K562 (cell line): ENCODE results near the gene GABRQ. TPM values are rescaled to one million over a fixed set of nuclear protein-coding genes. Genes with fewer than 3 reads are reported as not detected.

Source experiments
- ATAC-seq: fragments of 200-7000 bp; cut with Tn5 transposase; 3 replicates; pipeline ENCODE4 v1.9.1; 2020; ENCODE audit warnings: moderate library complexity
- BruUV-seq: library from RNA; stranded (reverse); fragments of 400-500 nt; replicated peaks from 2 replicates; lab custom pipeline; 2021; lab: Mats Ljungman, UMichigan
- CTCF ChIA-PET: fragments of 300-600 bp; formaldehyde crosslinking; extraction: SDS; loops from one replicate; lab custom pipeline; 2021; ENCODE audit warnings: low intra/inter-chr PET ratio; lab: Yijun Ruan, JAX
- POLR2A ChIA-PET: fragments of 300-600, 350-650 bp; sonication (Branson Sonifier 250); formaldehyde crosslinking; extraction: SDS; loops from one replicate; lab custom pipeline; 2021; ENCODE audit warnings: antibody characterized with exemption, inconsistent platforms; lab: Yijun Ruan, JAX
- DNase-seq, 4 experiments: peaks; one replicate each; pipeline versions ENCODE4 v3.0.0 to v3.0.0-alpha.2; 2011 to 2018; ENCODE audit warnings: low spot score in 3 of 4, mixed read lengths in 3 of 4; ENCODE audit errors: extremely low read depth in 1 of 4
- FAIRE-seq: peaks from 2 replicates; lab custom pipeline; 2011; peaks lifted over from hg19 to GRCh38; lab: Jason Lieb, UNC
- H2AFZ ChIP-seq: 2 replicates; pipeline ENCODE4 v1.6.0; 2011; ENCODE audit warnings: low read depth, low read length, control low read depth, inconsistent platforms
- H3K27ac ChIP-seq: fragments of 200-600 bp; 3 replicates; pipeline ENCODE4 v1.8.0; 2011; ENCODE audit warnings: low read depth, mild to moderate bottlenecking, control low read depth, inconsistent platforms, low read length, moderate library complexity, mixed read lengths; ENCODE audit errors: extremely low read depth
- H3K27me3 ChIP-seq, 2 experiments: fragments of 300-600 bp in 1 of 2; 2 replicates in 1 of 2; 3 replicates in 1 of 2; pipeline versions ENCODE4 v1.6.0 to v1.8.0; 2011; ENCODE audit warnings: inconsistent platforms in 2 of 2, low read length in 2 of 2, mild to moderate bottlenecking in 1 of 2, mixed read lengths in 1 of 2, moderate library complexity in 1 of 2; ENCODE audit not compliant: control insufficient read depth in 2 of 2, insufficient read depth in 2 of 2
- H3K36me3 ChIP-seq: fragments of 300-600 bp; 3 replicates; pipeline ENCODE4 v1.8.0; 2011; ENCODE audit warnings: mild to moderate bottlenecking, low read length, inconsistent platforms; ENCODE audit not compliant: control insufficient read depth, insufficient read depth
- H3K4me1 ChIP-seq, 2 experiments: fragments of 200-600 bp in 1 of 2; replicated peaks in 1 of 2; 2 replicates in 1 of 2; 3 replicates in 1 of 2; pipeline versions ENCODE4 v1.5.1 to v1.8.0; 2011; ENCODE audit warnings: inconsistent platforms in 2 of 2, low read length in 2 of 2, mild to moderate bottlenecking in 1 of 2, mixed read lengths in 1 of 2, moderate library complexity in 1 of 2; ENCODE audit not compliant: control insufficient read depth in 2 of 2, insufficient read depth in 2 of 2
- H3K4me2 ChIP-seq: 2 replicates; pipeline ENCODE4 v1.6.1; 2011; ENCODE audit warnings: low read length, control low read depth, inconsistent platforms, mixed read lengths; ENCODE audit not compliant: insufficient read depth
- H3K4me3 ChIP-seq: fragments of 200-600 bp; sonication (generic), shearing (Covaris generic); 2 replicates; pipeline ENCODE4 v1.5.1; 2016; ENCODE audit warnings: control low read depth, inconsistent platforms
- H3K79me2 ChIP-seq: fragments of 200-600 bp; 3 replicates; pipeline ENCODE4 v1.8.0; 2011; ENCODE audit warnings: low read length, inconsistent platforms; ENCODE audit not compliant: control insufficient read depth, insufficient read depth
- H3K9ac ChIP-seq, 2 experiments: 2 replicates each; pipeline versions ENCODE4 v1.6.0 to v1.6.1; 2011; ENCODE audit warnings: low read depth in 2 of 2, low read length in 2 of 2, control low read depth in 1 of 2, inconsistent platforms in 1 of 2, mild to moderate bottlenecking in 1 of 2, mixed read lengths in 1 of 2; ENCODE audit not compliant: insufficient read depth in 1 of 2
- H3K9me1 ChIP-seq: one replicate; pipeline ENCODE4 v1.6.0; 2011; ENCODE audit warnings: inconsistent platforms, mild to moderate bottlenecking, low read length, moderate library complexity; ENCODE audit not compliant: control insufficient read depth, insufficient read depth
- H3K9me3 ChIP-seq: replicated peaks from 2 replicates; pipeline ENCODE4 v1.5.1; 2011; ENCODE audit warnings: low read depth, low read length, inconsistent platforms; ENCODE audit not compliant: control insufficient read depth, insufficient read depth
- H4K20me1 ChIP-seq: replicated peaks from 2 replicates; pipeline ENCODE4 v1.6.1; 2011; ENCODE audit warnings: low read length, inconsistent platforms, mixed read lengths; ENCODE audit not compliant: control insufficient read depth, insufficient read depth
- ATF4 ChIP-seq: fragments of 450-650 bp; formaldehyde crosslinking; IDR thresholded peaks from 2 replicates; pipeline ENCODE4 v1.4.0; 2022; ENCODE audit warnings: mild to moderate bottlenecking, moderate library complexity
- ATF7 ChIP-seq: fragments of 450-650 bp; IDR thresholded peaks from 2 replicates; pipeline ENCODE4 v1.7.1; 2014; ENCODE audit warnings: mild to moderate bottlenecking, moderate library complexity
- BHLHE40 ChIP-seq: IDR thresholded peaks from 2 replicates; pipeline ENCODE4 v1.6.1; 2011; ENCODE audit warnings: low read length, improper control_type of control experiment
- DMBX1 ChIP-seq: fragments of 250-450 bp; sonication (Bioruptor Pico); IDR thresholded peaks from 2 replicates; pipeline ENCODE4 v1.8.0; 2022; ENCODE audit warnings: inconsistent platforms, mild to moderate bottlenecking, moderate library complexity, borderline replicate concordance
- GATAD2A ChIP-seq: fragments of 450-650 bp; IDR thresholded peaks from 2 replicates; pipeline ENCODE4 v1.6.1; 2017
- ILK ChIP-seq: fragments of 450-650 bp; IDR thresholded peaks from 2 replicates; pipeline ENCODE4 v1.6.1; 2016; ENCODE audit warnings: missing genetic modification characterization, low read depth, mild to moderate bottlenecking, missing compliant biosample characterization, moderate library complexity, borderline replicate concordance
- KAT2B ChIP-seq: IDR thresholded peaks from one replicate; pipeline ENCODE4 v1.6.1; 2012; ENCODE audit warnings: low read depth, mild to moderate bottlenecking, control low read depth, inconsistent platforms, low read length, moderate library complexity
- MXI1 ChIP-seq: IDR thresholded peaks from 2 replicates; pipeline ENCODE4 v1.6.1; 2011; ENCODE audit warnings: low read depth, mild to moderate bottlenecking, improper control_type of control experiment, low read length
- NBN ChIP-seq: fragments of 450-650 bp; IDR thresholded peaks from 2 replicates; pipeline ENCODE4 v1.6.1; 2016; ENCODE audit warnings: low read depth, mild to moderate bottlenecking
- SPI1 ChIP-seq: IDR thresholded peaks from 2 replicates; pipeline ENCODE4 v1.6.1; 2011; ENCODE audit warnings: low read depth, low read length, control low read depth, borderline replicate concordance
- WGBS: fragments of 100-300 bp; shearing (Covaris generic); methylation state at CpG from one replicate; pipeline ENCODE4 v1.1.6; 2016; ENCODE audit warnings: low coverage, mixed read lengths; ENCODE audit not compliant: insufficient coverage; ENCODE audit errors: missing lambda C conversion rate; 5-methylcytosine and 5-hydroxymethylcytosine counted together
- in situ Hi-C: fragments of 300-500 bp; cut with MboI; formaldehyde crosslinking; loops from 4 replicates; pipeline ENCODE4 v1.15.0; 2018; ENCODE audit warnings: inconsistent platforms, mixed read lengths
- intact Hi-C: fragments of 100-400 bp; cut with micrococcal nuclease; formaldehyde crosslinking; loops from 2 replicates; pipeline ENCODE4 v1.14.2; 2022
- polyA plus RNA-seq, 8 experiments: library from polyadenylated mRNA; depleted of rRNA in 4 of 8; stranded (reverse) in 5 of 8; unstranded in 3 of 8; fragments of >200 nt; fragmentation: Nextera tagmentation in 2 of 8; fragmentation: Illumina TruSeq in 1 of 8; extraction: Ambion mirVana in 2 of 8; extraction: Trizol in 1 of 8; gene quantifications; 2 replicates each; pipeline versions ENCODE4 v1.2.1 to v1.2.3, GENCODE V29; 2011 to 2014; ENCODE audit warnings: inconsistent platforms in 1 of 8, missing spikeins in 1 of 8
- total RNA-seq, 7 experiments: library from RNA; depleted of rRNA in 6 of 7; stranded (reverse); fragments of >200 nt in 6 of 7; fragmentation: Illumina TruSeq in 2 of 7; extraction: Trizol in 2 of 7; gene quantifications; 2 replicates each; pipeline versions ENCODE4 v1.2.1 to v1.2.3, GENCODE V29; 2011 to 2021; ENCODE audit warnings: low replicate concordance in 1 of 7
- TF ChIP-seq, protein P1 (sequence below), 2 experiments: fragments of 450-650 bp; IDR thresholded peaks; 2 replicates each; pipeline ENCODE4 v1.6.1; 2018; ENCODE audit warnings: mild to moderate bottlenecking in 2 of 2, low read depth in 1 of 2; ENCODE audit not compliant: partially characterized antibody in 2 of 2
- TF ChIP-seq, protein P2 (sequence below), 2 experiments: fragments of 150-350 bp in 1 of 2; IDR thresholded peaks; 2 replicates each; pipeline ENCODE4 v1.6.1; 2012 to 2016; ENCODE audit warnings: low read depth in 2 of 2, low read length in 2 of 2, mild to moderate bottlenecking in 1 of 2, moderate library complexity in 1 of 2

The GABRQ gene
- total and polyA plus RNA-seq, 9 of the 15 experiments (the other 6 are each of a cell fraction or from before 2014, with no cell fraction given) = 0.25 to 3.2 (median 1.8) TPM

GRCh38 chrX:152614791-152615190 lies 22.9 kb upstream of the GABRQ start (continued):
- no peak for TF ChIP-seq MXI1
- no peak for TF ChIP-seq GATAD2A
- TF ChIP-seq DMBX1 (CRISPR knock-in tag) = no peak
- TF ChIP-seq, protein P1, sequence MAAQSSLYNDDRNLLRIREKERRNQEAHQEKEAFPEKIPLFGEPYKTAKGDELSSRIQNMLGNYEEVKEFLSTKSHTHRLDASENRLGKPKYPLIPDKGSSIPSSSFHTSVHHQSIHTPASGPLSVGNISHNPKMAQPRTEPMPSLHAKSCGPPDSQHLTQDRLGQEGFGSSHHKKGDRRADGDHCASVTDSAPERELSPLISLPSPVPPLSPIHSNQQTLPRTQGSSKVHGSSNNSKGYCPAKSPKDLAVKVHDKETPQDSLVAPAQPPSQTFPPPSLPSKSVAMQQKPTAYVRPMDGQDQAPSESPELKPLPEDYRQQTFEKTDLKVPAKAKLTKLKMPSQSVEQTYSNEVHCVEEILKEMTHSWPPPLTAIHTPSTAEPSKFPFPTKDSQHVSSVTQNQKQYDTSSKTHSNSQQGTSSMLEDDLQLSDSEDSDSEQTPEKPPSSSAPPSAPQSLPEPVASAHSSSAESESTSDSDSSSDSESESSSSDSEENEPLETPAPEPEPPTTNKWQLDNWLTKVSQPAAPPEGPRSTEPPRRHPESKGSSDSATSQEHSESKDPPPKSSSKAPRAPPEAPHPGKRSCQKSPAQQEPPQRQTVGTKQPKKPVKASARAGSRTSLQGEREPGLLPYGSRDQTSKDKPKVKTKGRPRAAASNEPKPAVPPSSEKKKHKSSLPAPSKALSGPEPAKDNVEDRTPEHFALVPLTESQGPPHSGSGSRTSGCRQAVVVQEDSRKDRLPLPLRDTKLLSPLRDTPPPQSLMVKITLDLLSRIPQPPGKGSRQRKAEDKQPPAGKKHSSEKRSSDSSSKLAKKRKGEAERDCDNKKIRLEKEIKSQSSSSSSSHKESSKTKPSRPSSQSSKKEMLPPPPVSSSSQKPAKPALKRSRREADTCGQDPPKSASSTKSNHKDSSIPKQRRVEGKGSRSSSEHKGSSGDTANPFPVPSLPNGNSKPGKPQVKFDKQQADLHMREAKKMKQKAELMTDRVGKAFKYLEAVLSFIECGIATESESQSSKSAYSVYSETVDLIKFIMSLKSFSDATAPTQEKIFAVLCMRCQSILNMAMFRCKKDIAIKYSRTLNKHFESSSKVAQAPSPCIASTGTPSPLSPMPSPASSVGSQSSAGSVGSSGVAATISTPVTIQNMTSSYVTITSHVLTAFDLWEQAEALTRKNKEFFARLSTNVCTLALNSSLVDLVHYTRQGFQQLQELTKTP (IDR thresholded peaks at IDR 0.05; ENCODE audit: low read depth in 1 of 2, partially characterized antibody in 2 of 2) = no peak

- no peaks in the 10 kb centered on the region; the same call in 2 of the 3 replicates for H3K36me3 ChIP-seq
- in situ Hi-C loops (no loop called here), intact Hi-C loops (no loop called here)
- no peak overlapping the region for H3K9ac ChIP-seq
- no peaks in the 10 kb centered on the region for H3K27me3 ChIP-seq
- H4K20me1 ChIP-seq = no peaks in the 10 kb centered on the region
- no peak overlapping the region for H3K4me3 ChIP-seq
- no peak for DNase-seq
- 28% methylated on average over 2 of the region's 2 CpGs for WGBS
- no peaks in the 10 kb centered on the region for H3K9me3 ChIP-seq
- ChIA-PET CTCF (no interaction called here), POLR2A (interaction anchor here (0.7 kb wide), 1 partner anchor 110 kb away, joined by 3 read pairs; no protein-coding TSS in a partner anchor)
- H2AFZ ChIP-seq = no peak overlapping the region
- BruUV-seq = no TSS peak
- FAIRE-seq = no peak
- H3K9me1 ChIP-seq = no peaks in the 10 kb centered on the region
- no peak overlapping the region for H3K4me2 ChIP-seq
- ATAC-seq = no peak
- no peaks in the 10 kb centered on the region for H3K79me2 ChIP-seq
- no peak overlapping the region for H3K27ac ChIP-seq
- no peaks in the 10 kb centered on the region for H3K4me1 ChIP-seq
- TF ChIP-seq, protein P2, sequence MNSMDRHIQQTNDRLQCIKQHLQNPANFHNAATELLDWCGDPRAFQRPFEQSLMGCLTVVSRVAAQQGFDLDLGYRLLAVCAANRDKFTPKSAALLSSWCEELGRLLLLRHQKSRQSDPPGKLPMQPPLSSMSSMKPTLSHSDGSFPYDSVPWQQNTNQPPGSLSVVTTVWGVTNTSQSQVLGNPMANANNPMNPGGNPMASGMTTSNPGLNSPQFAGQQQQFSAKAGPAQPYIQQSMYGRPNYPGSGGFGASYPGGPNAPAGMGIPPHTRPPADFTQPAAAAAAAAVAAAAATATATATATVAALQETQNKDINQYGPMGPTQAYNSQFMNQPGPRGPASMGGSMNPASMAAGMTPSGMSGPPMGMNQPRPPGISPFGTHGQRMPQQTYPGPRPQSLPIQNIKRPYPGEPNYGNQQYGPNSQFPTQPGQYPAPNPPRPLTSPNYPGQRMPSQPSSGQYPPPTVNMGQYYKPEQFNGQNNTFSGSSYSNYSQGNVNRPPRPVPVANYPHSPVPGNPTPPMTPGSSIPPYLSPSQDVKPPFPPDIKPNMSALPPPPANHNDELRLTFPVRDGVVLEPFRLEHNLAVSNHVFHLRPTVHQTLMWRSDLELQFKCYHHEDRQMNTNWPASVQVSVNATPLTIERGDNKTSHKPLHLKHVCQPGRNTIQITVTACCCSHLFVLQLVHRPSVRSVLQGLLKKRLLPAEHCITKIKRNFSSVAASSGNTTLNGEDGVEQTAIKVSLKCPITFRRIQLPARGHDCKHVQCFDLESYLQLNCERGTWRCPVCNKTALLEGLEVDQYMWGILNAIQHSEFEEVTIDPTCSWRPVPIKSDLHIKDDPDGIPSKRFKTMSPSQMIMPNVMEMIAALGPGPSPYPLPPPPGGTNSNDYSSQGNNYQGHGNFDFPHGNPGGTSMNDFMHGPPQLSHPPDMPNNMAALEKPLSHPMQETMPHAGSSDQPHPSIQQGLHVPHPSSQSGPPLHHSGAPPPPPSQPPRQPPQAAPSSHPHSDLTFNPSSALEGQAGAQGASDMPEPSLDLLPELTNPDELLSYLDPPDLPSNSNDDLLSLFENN (IDR thresholded peaks at IDR 0.05; ENCODE audit: low read depth in 2 of 2, low read length in 2 of 2) = no peak
- TF ChIP-seq BHLHE40 = no peak
- no peak for TF ChIP-seq ATF7
- no peak for TF ChIP-seq ILK (tag)
- TF ChIP-seq SPI1 = no peak
- no peak for TF ChIP-seq NBN
- no peak for TF ChIP-seq KAT2B
- TF ChIP-seq ATF4 (CRISPR knock-in tag) = no peak
These were observed 17.8 kb upstream of the GABRQ start for GRCh38 chrX:152619897-152620296.
